GM19467 (cell line): ENCODE measurements around the gene TMEM101.
"Not testable (repeated sequence)": the region's sequence is repeated elsewhere in the genome, so short reads cannot be mapped to it uniquely, and the experiment has no call there.

Experiments
- ATAC-seq: cut with Tn5 transposase; IDR thresholded peaks from one replicate; pipeline ENCODE4 v1.9.1; 2021; ENCODE audit warnings: mild to moderate bottlenecking, moderate library complexity; ENCODE audit not compliant: unreplicated experiment

TMEM101 gene

DNA sequence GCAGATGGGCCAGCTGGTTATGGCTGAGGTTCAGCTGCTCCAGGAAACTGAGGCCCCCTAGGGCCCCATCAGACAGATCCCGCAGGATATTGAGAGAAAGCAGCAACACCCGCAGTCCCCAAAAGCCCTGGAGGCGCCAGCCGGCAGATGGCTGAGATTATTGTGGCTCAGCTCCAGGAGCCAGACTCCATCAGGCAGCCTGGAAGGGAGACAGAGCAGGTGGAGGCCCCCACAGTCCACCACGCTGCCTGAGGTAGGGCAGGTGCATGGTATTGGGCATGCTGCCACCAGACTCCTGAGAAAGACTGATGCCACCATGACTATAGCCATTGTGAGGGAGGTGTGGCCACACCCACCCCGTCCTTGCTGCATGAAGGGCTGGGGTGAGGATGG is 9.5 kb upstream of the TMEM101 start:
- ATAC-seq: no peak

DNA sequence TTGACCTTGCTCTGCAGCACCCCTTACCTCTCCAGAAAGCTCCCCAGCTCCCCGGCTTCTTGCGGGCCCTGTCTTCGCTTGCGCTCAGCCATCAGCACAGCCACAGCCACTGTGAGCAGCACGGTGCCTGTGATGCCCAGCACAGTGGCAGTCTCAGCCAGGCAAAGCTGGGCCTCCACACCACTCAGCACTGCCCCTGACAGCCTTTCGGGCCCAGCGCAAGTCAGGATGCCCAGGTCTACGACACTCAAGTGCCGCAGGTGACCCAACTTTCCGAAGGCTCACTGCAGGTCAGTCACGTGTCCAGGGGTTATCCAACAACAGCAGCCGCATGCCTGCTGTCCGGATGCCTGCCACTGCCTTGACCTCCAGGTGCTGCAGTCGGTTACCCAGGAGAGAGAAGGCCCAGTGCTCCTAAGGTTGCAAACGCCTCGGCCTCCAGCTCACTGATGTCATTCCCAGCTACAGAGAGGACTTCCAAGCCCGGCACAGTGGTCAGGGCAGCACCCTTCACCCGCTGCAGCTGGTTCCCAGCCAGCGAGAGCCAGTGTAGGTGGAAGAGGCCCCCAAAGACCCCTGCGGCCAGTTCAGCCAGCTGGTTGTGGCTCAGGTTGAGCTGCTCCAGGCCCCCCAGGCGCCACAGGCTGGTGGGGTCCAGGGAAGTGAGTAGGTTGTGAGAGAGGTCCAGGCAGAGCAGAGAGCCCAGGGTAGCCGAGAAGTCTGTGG is 8.9 kb upstream of the TMEM101 start:
- ATAC-seq: no peak

DNA sequence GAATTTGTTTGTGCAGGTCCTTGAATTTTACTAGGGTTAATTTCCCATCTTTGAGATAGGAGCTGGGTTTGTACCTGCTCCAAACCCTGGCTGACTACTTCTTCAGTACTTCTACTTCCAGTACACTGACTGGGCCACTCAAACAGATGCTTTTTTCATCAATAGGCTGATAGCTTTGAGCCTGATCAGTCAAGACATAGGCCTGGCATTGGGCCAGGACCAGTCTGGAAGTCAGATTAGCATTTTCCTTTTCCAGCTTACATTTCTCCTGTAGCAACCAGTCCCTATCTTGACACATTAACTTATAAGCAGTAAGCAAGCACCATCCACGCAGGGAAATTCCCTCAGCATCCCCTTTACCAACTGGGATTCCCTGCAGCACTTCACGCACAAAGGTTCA is 7.5 kb upstream of the TMEM101 start:
- no peak for ATAC-seq

DNA sequence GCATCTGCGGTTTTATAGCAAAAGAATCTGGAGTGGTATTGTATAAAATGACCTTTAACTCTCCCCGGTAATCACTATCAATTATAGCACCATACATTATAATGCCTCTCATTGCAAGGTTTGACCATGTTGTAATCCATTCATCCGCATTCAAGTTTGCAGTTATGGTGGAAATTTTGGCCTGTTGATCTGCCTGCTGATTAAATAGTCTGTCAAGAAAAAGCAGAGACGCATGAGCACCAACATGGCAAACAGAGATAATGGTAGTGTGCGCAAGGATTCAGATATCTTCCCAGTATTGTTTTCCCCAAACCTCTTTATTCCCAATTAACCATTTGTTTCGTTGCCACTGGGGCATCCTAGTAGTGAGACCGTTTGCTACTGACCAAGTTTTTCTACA is 6.5 kb upstream of the TMEM101 start:
- not testable (repeated sequence) for ATAC-seq

DNA sequence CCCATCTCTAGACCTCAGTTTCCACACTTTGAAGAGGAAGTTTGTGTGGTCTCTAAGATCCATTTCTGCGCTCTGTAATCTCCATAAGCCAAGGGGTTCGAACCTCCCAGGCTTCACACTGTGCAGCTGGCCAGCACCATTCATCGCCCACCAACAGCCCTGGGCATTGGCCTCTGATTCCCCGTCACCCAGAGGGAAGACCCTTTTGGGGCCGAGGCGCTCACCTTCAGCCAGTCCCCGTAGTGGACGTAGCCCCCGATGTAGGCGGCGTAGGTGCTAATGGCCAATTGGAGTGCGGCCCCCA is 678 bp downstream of the TMEM101 start:
- no peak for ATAC-seq

DNA sequence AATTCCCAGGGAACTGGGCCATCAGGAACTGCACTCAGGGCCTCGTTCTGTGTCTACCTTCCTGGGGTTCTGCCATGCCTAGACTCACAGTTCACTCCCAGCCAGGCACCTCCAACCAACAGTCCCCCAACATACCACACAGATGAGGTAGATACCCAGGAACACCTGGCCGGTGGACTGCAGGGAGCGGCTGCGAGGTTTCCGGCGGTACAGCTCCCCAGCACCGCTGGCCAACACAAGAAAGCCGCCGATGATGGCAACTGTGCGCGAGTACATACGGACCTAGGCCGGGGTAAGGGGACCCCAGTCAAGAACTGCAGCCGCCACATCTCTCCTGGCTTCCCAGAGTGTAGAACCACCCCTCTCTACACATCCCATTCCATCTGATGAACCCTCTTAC is 1.9 kb downstream of the TMEM101 start:
- no peak for ATAC-seq

DNA sequence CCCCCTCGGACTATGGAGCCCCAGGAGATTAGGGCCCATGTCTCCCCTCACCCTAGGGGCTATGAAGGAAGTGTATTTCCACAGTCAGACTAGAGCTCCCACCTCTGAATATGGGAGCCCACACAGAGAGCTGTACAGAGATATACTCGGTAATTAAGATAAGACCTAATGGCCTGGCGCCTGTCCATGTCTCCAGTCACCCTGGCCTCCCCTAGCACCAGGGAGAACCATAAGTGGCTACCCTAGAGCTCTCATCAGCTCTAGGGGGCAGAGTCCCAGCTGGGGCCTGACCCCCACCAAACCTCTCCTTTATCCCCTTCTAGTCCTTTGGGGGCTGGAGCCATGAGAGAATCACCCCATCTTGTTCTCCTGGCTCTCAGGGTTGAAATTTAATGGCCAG is 2.4 kb downstream of the TMEM101 start:
- ATAC-seq: no peak

DNA sequence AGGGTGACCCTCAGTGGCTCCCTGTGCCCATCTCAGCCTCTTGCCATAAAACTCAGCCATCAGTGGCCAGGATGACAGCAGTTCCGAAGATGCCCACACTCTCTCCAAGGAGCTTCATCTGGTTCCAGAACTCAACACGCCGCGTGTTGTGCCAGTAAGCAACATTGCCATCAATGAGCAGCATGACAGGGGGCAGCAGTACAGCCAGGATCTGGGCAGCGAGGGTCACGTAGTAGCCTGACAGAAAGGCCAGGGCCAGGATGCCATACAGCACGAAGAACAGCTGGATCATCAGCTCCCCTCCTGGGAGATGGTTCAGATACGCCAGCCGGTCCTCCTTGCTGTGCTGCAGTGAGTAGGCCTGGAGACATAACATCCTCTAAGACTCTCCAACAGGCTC is 2.9 kb downstream of the TMEM101 start:
- no peak for ATAC-seq

DNA sequence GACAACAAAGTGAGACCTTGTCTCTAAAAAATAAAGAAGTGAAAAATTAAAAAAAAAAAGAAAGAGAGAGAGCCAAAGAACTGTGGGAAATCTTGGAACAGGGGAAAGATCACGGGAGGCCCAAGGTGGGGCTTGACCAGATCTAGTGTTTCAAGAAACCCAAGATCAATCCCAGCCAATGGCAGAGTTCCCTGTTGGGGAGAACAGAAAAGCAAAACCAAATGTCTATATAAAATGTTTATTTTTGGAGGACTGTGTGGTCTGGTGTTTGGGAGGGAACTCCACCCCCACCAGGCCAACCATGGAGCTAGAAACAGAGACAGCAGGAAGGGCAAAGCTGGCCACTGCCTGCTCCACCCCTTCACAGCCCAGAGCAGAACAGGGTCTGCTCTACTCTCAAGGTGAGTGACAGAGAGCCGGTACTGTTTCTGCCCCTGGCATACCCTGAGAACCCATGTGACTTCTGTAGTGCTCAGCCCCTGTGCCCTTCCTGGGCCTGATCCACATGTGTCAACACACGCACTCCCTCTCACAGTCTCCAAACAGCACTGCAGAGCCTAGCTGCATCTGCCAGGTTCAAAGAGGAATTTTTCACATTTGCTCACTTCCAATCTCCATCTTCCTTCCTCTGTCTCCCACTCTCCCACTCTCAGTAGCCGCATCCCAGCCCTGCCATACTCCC is 3.7 kb downstream of the TMEM101 start:
- ATAC-seq: no peak

DNA sequence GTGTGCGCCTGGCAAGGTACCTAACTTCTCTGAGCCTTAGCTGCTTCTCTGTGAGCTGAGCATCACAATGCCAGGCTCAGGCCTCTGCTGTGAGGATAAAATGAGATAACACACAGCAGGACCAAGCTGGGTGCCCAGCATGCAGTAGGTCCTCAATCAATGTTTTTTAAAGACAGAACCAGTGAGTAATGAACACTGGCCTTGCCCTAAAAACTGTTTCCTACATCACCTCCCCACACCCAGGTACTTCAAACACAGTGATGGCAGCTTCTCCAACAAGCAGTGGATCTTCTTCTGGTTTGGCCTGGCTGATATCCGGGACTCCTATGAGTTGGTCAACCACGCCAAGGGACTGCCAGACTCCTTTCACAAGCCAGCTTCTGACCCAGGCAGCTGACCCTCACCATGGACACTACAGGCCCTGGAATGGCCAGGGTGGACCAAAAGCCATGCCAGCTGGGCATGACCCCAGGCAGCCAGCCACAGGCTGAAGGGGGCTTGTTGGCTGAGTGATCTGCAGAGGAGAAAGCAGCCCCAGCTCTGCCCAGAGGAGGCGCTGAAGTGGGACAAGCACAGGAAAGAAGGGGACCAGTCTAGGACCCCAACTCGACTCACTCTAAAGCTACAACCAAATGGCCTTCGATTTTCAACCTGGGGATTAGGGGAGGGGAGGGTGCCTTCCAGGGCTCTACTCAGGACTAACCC is 6.4 kb downstream of the TMEM101 start:
- ATAC-seq: no peak

DNA sequence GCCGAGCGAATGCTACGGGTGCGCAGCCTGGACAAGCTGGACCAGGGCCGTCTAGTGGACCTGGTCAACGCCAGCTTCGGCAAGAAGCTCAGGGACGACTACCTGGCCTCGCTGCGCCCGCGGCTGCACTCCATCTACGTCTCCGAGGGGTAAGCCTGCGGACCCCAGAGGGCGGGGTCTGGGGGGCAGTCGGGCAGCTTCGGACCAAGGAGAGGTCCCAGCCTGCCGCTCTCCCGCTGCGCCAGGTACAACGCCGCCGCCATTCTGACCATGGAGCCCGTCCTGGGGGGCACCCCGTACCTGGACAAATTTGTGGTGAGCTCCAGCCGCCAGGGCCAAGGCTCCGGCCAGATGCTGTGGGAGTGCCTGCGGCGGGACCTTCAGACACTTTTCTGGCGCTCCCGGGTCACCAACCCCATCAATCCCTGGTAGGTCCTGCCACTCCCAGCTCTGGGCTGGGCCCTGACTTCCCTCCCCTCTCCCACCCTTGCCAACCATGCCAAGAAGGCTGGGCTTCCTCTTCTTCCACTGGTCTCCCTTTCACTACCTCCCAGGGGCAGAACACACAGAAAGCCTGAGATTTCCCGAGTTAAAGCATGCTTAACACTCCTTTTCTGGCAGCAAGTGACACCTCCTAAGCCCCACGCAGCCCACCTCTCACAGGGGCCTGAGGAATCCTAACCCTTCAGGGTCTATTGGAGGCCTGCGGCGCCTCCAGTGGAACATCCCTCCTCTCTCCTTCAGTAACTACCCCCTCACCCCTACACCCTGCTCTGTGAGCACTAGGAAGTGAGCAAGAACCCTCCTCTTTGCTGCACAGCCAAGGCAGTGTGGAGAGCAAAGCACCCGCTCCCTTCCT is 7.2 kb downstream of the TMEM101 start:
- no peak for ATAC-seq

DNA sequence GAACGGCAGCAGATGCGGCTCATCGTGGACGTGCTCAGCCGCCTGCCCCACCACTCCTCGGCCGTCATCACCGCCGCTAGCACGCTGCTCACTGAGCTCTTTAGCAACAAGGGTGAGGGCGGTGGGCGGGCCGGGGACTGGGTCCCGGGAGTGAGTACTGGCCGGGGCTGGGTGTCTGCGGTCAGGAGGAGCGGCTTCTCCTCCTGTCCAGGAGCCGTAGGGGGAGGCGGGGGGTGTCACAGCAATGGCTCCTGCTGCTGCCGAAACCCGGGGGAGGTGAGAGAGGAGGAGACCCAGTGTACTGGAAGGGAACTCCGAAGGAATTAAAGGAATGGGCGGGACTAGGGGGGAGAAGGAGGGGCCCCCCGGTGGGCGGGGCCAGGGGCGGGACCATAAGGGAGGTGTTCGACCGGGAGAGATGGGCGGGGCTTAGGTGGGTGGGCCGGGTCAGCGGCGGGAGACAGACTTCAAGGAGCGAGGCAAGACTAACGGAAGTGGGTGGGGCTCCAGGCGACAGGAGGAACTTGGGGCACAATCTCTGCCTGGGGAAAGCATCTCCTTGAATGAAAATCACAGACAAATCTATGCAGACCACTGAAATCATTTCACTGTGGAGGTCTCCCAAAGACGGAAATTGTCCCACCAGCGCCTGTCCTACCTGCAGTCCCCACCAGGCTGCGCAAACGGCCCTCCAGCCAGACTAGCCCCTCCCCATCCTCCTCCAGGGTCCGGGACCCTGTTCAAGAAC is 8.0 kb downstream of the TMEM101 start:
- no peak for ATAC-seq

DNA sequence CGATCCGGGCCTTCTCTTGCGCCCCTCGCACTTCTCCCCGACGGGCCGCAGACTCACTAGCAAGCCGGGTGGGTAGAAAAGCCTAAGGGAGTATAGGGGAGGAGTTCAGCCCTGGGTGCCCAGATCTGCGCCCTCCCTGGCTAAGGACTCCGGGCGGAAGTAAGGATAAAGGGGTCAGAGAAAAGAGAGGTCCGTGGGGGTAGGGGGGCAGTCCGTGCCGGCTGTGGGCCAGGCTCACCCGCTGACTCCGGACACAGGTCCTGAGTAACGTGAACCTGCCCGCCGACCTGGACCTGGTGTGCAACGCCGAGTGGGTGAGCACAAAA is 8.5 kb downstream of the TMEM101 start:
- no peak for ATAC-seq

DNA sequence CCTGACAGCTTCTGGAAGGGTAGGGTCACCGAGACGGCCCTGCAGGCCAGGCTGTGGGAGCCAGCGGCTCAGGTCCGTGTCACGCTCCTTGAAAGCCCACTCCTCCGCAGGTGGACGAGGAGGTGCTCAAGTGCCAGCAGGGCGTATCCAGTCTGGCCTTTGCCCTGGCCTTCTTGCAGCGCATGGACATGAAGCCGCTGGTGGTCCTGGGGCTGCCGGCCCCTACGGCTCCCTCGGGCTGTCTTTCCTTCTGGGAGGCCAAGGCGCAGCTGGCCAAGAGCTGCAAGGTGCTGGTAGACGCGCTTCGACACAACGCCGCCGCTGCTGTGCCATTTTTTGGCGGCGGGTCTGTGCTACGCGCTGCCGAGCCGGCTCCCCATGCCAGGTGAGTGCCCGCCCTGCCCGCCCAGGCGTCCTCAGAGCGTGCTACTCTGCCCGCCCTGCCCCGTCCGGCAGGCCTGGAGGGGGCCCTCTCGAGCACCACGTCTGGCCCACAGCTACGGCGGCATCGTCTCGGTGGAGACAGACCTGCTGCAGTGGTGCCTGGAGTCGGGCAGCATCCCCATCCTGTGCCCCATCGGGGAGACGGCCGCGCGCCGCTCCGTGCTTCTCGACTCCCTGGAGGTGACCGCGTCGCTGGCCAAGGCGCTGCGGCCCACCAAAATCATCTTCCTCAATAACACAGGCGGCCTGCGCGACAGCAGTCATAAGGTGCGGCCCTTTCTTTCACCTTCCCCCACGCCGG is 9.1 kb downstream of the TMEM101 start:
- ATAC-seq: no peak

DNA sequence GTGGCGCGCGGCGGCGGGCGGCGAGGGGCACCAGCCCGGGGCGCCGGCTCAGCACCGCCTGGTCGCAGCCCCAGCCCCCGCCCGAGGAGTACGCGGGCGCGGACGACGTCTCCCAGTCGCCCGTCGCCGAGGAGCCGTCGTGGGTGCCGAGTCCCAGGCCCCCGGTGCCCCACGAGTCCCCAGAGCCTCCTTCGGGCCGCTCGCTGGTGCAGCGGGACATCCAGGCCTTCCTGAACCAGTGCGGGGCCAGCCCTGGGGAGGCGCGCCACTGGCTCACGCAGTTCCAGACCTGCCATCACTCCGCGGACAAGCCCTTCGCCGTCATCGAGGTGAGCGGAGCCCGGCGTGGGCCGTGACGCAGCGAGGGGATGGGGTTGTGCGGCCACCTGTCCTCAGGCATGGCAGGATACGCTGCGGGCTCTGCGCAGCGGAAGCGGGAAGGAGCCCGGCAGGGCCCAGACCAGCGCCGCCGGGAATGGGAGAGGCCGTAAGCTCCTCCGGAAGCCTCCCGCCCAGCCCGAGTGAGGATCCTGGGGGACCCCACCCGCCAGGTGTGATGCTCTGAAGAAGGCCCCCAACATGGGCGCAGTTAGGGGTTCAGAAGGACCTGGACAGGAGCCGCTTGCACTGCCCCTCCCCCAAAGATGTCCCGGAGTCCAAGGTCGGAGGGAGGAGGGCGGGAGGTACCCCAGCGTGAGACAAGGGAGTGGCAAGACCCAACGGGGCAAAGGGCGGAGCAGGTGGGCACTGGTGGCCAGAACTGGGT is 9.8 kb downstream of the TMEM101 start:
- ATAC-seq: no peak

DNA sequence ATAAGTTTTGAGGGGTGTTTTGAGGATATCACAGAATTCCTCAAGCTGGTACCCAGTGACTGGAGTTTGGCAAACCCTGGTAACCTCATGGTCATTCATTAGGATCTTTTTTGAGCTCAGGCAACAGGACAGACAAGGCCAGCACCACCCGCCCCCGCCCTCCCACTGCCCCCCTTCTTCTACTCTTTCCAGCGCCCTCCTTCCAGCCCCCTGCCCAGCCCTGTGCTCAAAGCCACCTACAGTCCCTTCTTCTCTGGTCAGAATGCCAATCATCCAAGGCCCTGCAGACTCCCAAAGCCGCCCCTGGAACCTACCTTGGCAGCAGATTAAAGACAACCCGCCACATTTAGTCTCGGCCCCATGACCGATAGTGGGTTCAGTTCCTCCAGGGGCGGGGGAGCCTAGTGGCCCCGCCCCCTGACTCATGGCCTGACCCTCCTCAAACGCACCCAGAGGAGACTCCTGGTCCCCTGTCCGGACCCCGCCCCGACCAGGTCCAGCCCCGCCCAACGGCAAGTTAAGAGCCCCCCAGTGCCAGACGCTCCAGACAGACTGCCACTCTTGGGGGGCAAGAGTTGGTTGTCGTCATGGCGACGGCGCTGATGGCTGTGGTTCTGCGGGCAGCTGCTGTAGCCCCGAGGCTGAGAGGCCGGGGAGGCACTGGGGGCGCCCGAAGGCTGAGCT is 10.5 kb downstream of the TMEM101 start, which contains the start of gene NAGS:
Gene NAGS (plus strand): TSS at position 546 of the 684 bp plus-strand sequence. CDS start 42 bp downstream, at position 588.
- no peak for ATAC-seq

DNA sequence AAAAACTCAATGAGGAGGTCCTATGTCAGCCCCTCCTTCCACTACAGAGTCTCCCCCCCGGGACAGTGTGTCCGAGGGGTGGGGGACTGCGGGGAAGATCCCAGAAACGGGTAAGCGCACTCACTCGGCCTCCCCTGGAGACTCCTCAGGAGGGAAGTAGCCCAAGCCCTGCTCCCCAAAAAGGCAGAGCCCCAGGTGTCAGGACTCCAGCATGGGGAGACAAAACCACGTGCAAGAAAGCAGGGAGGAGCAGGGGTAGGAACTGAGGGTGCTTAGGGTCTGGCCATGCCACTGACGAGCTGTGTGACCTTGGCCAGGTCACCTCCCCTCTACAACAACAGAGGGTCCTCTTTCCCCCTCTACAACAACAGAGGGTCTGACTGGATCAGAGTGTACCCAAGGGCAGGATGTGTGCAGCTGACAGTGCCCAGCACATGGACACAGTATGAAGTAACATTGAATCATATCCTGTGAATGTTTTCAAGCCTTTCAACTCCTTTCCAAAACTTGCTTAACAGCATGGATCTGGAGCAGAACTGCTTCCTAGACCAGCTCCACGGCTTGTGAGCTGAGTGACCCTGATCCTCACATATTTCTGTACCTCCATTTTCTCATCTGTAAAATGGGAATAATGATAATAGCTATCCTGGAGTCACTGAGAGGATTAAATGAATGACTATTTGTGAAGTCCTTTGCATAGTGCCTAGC is 12.5 kb downstream of the TMEM101 start:
- no peak for ATAC-seq

DNA sequence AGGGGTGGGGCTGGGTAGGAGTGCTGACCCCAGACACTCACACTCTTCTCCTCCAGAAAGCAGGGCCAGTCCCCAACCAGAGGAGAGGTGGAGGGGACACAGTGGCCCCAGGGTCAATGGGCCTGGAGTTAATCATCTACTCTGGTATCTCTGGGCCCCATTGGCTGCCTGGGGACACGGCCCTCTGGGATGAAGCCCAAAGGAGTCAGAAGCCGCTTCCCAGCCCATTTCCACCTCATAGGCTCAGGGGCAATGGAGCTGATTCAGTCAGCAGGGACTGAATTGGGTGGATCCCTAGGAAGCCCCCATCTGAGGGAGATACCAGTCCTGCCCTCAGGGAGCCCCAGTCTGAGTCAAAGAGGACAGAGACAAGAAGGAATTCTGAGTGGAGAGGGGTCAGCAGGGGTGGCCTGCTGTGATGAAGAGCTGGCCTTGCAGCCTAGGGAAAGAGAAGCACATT is 13.3 kb downstream of the TMEM101 start:
- no peak for ATAC-seq
